Measurements from ENCODE around the gene KIF21B.

KIF21B gene

GRCh38 chr1:200921571-200922110 lies 101.9 kb downstream of the KIF21B start:
- CTCF ChIA-PET, result interaction anchor here (0.7 kb wide), 1 partner anchor 299 kb away, joined by 8 read pairs; no protein-coding TSS in a partner anchor
- no peak for DNase-seq (ENCODE audit: extremely low spot score)
- POLR2A ChIA-PET, result no interaction called here
- TF ChIP-seq HDGF (IDR thresholded peaks at IDR 0.05; ENCODE audit: borderline replicate concordance) (no peak), FOXK2 (IDR thresholded peaks at IDR 0.05) (no peak), PKNOX1 (IDR thresholded peaks at IDR 0.05) (no peak), SP1 (IDR thresholded peaks at IDR 0.05) (no peak), L3MBTL2 (conservative IDR thresholded peaks at IDR 0.05) (no peak), NFRKB (IDR thresholded peaks at IDR 0.05) (no peak), TARDBP (IDR thresholded peaks at IDR 0.05) (no peak), CTBP1 (IDR thresholded peaks at IDR 0.05; ENCODE audit: borderline replicate concordance) (no peak), FOXA1 (IDR thresholded peaks at IDR 0.05) (no peak), ELF4 (IDR thresholded peaks at IDR 0.05) (no peak), SUZ12 (IDR thresholded peaks at IDR 0.05) (no peak), FOXM1 (IDR thresholded peaks at IDR 0.05; ENCODE audit: borderline replicate concordance) (no peak), LEF1 (IDR thresholded peaks at IDR 0.05; ENCODE audit: borderline replicate concordance) (no peak), ARNT (IDR thresholded peaks at IDR 0.05) (no peak), ZNF384 (IDR thresholded peaks at IDR 0.05) (no peak), BHLHE40 (IDR thresholded peaks at IDR 0.05; ENCODE audit: borderline replicate concordance) (no peak)

All from HEK293T (cell line).